Vagina (tissue), 2 donors: ENCODE measurements around the gene BCL6.

ENCODE experiments used
- POLR2A ChIP-seq, 2 donors: fragments of 450-650 bp; IDR thresholded peaks; one replicate each; pipeline ENCODE4 v1.6.1; 2017; ENCODE audit warnings: antibody characterized with exemption in 2 of 2, mild to moderate bottlenecking in 2 of 2, moderate library complexity in 2 of 2
- TF ChIP-seq, protein P1 (sequence below), 3 experiments: fragments of 450-650 bp in 2 of 3; fragments of 200-600 bp in 1 of 3; sonication (generic) in 1 of 3; IDR thresholded peaks; one replicate each; pipeline ENCODE4 v1.5.1; 2017 to 2019; ENCODE audit warnings: antibody characterized with exemption in 3 of 3, mild to moderate bottlenecking in 2 of 3, moderate library complexity in 2 of 3

DNA sequence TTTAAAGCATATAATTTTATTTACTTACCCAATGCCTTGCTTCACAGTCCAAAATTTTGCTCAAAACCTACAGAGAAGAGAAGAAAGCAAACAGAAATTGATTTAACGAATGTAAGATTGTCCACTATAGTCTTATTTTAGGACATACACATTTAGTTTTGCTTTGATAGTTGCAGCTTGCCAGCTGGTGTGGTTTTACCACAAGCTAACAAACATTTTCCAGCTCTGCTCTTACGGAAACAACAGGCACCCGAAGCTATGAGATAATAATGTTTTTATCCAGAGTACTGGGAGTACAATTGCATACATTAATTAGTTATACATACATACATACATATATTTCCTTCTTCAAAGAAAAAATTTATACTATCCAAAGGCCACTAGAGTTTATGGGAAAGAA lies 10.4 kb downstream of the BCL6 start:
- TF ChIP-seq, protein P1, sequence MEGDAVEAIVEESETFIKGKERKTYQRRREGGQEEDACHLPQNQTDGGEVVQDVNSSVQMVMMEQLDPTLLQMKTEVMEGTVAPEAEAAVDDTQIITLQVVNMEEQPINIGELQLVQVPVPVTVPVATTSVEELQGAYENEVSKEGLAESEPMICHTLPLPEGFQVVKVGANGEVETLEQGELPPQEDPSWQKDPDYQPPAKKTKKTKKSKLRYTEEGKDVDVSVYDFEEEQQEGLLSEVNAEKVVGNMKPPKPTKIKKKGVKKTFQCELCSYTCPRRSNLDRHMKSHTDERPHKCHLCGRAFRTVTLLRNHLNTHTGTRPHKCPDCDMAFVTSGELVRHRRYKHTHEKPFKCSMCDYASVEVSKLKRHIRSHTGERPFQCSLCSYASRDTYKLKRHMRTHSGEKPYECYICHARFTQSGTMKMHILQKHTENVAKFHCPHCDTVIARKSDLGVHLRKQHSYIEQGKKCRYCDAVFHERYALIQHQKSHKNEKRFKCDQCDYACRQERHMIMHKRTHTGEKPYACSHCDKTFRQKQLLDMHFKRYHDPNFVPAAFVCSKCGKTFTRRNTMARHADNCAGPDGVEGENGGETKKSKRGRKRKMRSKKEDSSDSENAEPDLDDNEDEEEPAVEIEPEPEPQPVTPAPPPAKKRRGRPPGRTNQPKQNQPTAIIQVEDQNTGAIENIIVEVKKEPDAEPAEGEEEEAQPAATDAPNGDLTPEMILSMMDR (IDR thresholded peaks at IDR 0.05): no peak
- TF ChIP-seq POLR2A (IDR thresholded peaks at IDR 0.05): no peak
